Measurements from ENCODE around the gene SRGAP3.

DNA sequence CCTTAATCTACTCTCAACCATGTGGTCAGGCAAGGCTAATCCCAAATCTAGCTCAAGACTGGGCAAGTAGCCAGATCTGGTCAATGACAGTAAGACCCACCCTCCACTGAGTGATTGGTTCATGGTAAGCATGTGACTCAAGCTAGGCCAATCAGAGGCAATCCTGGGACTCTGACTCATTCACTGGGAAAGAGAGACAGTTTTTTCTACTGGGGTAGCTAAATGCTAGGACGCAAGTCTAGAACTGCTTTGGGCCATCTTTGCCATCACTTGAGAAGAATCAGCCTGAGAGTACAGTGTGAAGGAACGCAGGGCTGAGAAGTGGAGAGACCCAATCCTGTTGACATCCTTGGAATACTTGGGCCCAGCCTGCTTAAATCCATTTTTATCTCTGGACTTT, 276.8 kb downstream of the SRGAP3 start:
- TF ChIP-seq POLR2A (IDR thresholded peaks at IDR 0.05), result no peak
- TF ChIP-seq, protein P1, sequence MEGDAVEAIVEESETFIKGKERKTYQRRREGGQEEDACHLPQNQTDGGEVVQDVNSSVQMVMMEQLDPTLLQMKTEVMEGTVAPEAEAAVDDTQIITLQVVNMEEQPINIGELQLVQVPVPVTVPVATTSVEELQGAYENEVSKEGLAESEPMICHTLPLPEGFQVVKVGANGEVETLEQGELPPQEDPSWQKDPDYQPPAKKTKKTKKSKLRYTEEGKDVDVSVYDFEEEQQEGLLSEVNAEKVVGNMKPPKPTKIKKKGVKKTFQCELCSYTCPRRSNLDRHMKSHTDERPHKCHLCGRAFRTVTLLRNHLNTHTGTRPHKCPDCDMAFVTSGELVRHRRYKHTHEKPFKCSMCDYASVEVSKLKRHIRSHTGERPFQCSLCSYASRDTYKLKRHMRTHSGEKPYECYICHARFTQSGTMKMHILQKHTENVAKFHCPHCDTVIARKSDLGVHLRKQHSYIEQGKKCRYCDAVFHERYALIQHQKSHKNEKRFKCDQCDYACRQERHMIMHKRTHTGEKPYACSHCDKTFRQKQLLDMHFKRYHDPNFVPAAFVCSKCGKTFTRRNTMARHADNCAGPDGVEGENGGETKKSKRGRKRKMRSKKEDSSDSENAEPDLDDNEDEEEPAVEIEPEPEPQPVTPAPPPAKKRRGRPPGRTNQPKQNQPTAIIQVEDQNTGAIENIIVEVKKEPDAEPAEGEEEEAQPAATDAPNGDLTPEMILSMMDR (IDR thresholded peaks at IDR 0.05), result no peak
